HG02678 (cell line): ENCODE measurements around the gene CYP1B1.

Experiments used
- ATAC-seq: cut with Tn5 transposase; IDR thresholded peaks from one replicate; pipeline ENCODE4 v1.9.1; 2021; ENCODE audit warnings: mild to moderate bottlenecking, moderate library complexity; ENCODE audit not compliant: unreplicated experiment

Gene CYP1B1

DNA sequence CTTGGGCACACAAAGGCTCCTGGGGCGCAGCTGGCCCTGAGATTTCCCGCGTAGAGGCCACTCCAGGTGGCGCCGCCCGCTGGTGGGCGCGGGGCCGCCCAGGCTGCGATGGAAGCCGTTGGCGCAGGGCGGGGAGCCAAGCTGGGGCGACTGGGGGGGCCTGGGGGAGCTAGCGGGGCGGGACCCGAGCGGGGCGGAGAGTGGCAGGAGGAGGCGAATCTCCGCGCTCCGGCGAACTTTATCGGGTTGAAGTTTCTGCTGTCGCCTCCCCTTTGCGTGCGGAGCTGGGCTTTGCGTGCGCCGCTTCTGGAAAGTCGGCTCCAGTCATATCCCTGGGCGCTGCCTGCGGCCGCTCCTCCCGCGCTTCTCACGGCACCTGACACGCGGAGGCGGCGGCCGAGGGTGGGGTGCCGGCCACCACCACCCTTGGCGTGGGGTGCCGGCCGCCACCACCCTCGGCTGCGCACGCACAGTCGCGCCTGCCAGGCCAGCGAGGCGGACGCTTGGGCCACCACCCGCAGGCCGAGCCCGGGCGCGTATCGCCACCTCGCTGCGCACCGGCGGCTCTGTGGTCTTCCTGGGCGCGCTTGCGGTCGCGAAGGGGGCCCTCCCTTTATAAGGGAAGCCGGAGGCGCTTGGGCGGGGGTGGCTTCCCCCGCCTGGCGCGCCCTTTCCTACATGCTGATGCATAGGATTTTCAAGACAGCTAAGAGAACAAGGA is 919 bp upstream of the CYP1B1 start:
- ATAC-seq, result peak; percentile 53

- peak; percentile 48 for ATAC-seq
Observed at GRCh38 chr2:38076152-38076709, 280 bp upstream of the CYP1B1 start.

DNA sequence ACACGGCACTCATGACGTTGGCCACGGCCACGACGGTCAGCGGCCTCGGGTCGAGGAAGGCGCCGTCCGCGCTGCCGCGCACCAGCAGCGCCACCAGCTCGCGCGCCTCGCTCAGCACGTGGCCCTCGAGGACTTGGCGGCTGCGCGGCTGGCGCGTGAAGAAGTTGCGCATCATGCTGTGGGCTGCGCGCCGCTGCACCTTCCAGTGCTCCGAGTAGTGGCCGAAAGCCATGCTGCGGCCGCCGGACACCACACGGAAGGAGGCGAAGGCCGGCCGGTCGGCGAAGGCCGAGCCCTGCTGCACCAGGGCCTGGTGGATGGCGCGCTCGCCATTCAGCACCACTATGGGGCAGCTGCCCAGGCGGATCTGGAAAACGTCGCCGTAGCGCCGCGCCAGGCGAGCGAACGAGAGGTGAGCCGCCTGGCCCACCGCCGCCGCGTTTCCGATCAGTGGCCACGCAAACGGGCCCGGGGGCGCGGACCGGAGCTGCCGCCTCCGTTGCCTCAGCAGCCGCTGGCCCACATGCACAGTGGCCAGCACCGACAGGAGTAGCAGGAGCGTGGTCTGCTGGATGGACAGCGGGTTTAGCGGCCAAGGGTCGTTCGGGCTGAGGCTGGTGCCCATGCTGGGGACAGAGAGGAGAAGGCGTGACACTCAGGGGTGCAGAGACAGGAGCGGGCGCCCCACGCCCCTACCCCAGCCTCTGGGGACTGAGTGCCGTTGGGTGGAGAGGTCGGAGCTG is 1.0 kb downstream of the CYP1B1 start:
- ATAC-seq, result no peak

DNA sequence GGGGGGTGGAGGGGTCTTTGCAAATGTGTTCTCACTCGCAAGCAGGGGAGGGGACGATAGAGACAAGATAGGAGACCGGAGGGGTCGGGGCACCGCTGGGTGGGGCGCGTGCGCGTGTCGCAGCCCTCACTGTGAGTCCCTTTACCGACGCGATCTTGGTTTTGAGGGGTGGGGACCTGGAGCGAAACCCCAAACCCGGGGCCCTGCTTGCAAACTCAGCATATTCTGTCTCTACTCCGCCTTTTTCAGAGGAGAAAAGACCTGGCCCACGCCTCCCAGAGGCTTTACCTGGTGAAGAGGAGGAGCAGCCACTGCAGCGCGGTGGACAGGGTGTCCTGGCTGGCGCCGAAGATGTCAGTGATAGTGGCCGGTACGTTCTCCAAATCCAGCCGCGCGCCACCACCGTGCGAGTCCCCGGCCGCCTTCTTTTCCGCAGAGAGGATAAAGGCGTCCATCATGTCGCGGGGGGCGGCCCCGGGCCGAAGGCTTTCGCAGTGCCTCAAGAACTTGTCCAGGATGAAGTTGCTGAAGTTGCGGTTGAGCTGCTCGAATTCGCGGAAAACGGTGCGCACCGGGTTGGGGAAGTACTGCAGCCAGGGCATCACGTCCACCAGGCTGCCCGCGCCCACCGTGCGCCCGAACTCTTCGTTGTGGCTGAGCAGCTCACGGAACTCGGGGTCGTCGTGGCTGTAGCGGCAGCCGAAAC is 1.7 kb downstream of the CYP1B1 start:
- no peak for ATAC-seq

- ATAC-seq, result no peak
Observed at GRCh38 chr2:38073211-38074057, 2.5 kb downstream of the CYP1B1 start.

DNA sequence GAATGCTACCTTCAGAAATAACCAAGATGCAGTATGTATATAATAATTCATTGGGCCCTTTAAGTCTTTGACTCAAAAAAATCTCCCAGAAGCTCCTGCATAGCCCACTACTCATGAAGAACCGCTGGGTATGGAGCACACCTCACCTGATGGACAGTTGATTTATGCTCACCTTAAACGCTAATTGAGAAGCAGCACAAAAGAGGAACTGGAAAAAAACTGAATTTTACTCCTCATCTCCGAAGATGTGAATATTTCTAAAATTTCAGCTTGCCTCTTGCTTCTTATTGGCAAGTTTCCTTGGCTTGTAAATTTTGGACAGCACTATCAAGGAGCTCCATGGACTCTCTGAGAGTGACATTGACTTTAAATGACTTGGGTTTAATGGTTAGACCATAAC is 5.5 kb downstream of the CYP1B1 start:
- no peak for ATAC-seq

- no peak for ATAC-seq
Observed at GRCh38 chr2:38068234-38068633, 7.7 kb downstream of the CYP1B1 start.

DNA sequence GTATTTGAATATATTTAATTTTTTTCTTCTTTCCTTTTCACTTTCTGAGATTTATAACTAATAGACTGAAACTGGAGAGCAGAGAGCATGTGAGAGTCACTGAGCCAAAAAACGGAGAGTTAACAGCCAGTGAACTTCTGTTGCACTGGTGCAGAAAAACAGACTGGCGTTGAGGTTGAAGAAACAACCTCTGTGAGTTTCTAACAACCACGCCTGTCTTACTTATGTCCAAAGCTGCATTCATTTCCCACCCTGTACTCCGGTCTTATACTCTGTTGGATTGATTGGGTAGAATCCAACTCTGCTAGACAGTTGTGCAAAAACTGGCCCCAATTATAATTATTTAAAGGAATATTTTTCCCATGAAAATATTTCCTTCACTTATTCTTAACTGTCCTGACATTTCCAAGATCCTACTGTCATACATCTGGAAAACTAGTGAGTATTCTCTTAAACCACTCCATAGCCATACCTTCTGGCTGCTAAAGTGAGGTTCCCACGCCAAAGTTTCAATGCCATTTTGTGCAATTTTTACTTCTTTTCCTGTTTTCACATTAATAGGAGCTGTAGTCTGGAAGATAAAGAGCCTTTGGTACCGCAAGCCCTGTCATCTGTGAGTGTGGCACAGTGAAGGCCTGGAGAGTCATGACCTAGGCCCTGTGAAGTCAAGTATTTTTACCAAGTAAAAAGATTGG is 9.4 kb downstream of the CYP1B1 start:
- ATAC-seq, result no peak

- ATAC-seq, result no peak
Observed at GRCh38 chr2:38065502-38066135, 10.3 kb downstream of the CYP1B1 start.

GRCh38 chr2:38064801-38065501 is 11.0 kb downstream of the CYP1B1 start:
- ATAC-seq, result no peak

DNA sequence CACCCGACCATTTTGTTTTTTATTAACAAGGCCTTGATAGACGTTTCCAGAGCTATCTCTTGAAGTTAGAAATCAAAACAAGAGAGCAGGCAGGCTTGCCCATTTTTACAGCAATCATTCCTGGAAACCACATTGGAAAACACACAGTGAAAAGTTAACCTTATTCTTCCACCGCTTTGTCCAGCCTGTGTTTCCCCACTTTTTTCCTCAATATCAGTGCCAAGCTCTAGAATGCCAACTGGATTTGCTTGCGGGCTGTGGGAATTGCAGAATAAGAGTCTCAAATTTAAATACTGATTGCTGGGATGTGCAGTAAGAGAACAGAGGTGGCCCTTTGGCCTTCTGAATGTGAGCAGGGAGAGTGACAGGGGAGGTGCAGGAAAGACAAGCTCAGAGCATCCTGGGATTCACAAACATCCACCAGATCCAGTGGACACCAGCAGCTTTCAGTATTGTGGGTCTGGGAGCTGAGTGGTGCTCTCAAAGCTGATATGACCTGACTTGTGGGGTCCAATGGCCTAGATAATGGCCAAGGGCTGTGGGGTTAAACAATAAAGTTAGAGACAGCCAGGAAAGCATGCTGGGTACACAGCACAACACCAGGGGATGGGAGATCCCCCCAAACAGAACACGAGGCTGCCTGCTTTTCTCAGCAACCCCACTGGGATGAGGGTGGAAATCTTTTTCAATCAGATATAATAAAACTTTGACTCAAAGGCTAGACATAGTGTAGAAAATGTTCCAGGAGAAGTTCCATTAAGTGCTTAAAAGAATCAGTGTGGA is 15.5 kb downstream of the CYP1B1 start:
- no peak for ATAC-seq

- ATAC-seq, result no peak
Observed at GRCh38 chr2:38057651-38058410, 18.1 kb downstream of the CYP1B1 start.

DNA sequence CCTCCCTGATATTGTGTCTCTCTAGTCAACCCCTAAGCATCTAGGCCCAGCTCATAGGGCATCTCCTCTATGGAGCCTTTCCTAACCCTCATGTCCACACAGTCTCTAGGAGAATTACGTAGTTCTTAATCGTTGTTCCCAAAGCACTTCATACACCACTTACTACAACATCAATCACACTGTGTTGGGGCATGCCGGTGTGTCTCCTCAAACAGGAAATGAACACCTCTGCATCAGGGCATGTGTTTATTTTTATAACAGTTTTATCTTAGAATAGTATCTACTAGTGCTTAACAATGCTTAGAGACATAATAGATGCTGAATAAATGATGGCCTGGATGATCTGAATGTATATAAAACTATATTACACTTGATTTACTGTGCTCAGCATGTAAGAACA is 19.7 kb downstream of the CYP1B1 start:
- ATAC-seq, result no peak

DNA sequence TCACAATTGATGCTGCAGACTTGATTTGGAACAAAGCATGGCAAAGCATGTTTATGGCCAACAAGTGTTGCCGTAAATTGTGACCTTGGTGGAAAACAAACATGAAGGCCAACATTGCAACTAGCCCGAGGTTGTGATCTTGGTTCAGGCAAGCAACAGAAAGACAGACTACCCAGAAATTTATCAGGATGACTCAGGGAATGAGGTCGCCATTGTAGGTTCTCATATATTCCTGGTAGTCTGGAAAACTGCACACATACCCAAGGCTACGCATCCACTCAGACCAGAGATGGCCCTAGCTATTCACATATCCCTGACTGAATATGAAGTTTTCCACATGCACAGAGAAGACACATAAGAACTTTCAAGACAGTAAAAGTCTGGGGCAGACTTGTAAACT is 30.1 kb downstream of the CYP1B1 start:
- no peak for ATAC-seq

- ATAC-seq, result no peak
Observed at GRCh38 chr2:38039121-38039910, 36.6 kb downstream of the CYP1B1 start.

DNA sequence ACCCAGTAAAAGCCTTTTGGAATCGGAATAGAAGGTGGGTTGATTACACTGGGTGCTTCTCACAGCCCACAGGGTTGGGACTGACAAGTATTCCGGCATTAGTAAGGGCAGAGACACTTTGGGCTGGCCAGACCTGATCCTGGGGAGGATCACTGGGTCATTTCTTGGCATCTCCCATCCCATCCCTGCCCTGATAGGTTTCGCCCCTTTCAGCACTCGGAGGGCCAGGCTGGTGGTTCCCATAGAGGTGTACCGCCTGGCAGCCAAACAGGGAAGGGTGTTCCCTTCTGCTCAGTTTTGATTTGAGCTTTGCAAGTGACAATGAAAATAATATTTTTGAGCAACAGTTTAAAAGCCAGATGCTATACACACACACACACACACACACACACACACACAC is 37.3 kb downstream of the CYP1B1 start:
- ATAC-seq, result no peak
